Urinary bladder (tissue), 4 donors: ENCODE results near the gene BEST3. TPM values are rescaled to one million over a fixed set of nuclear protein-coding genes. Genes with fewer than 3 reads are reported as not detected.

Experiments used
- DNase-seq: peaks from one replicate; pipeline ENCODE4 v3.0.0-alpha.2; 2015; ENCODE audit errors: extremely low spot score
- H3K27ac ChIP-seq: one replicate; pipeline ENCODE4 v1.5.1; 2013; ENCODE audit warnings: low read depth, mild to moderate bottlenecking, moderate library complexity
- H3K36me3 ChIP-seq: one replicate; pipeline ENCODE4 v1.6.1; 2013; ENCODE audit warnings: mild to moderate bottlenecking, moderate library complexity; ENCODE audit not compliant: insufficient read depth
- H3K4me1 ChIP-seq: one replicate; pipeline ENCODE4 v1.6.1; 2013; ENCODE audit warnings: mild to moderate bottlenecking, moderate library complexity; ENCODE audit not compliant: insufficient read depth
- H3K4me3 ChIP-seq: one replicate; pipeline ENCODE4 v1.5.1; 2013; ENCODE audit warnings: low read depth, low read length
- WGBS: extraction: QIAGEN DNeasy Blood & Tissue Kit; methylation state at CpG from one replicate; pipeline ENCODE4 v1.1.7; 2013; 5-methylcytosine and 5-hydroxymethylcytosine counted together
- polyA plus RNA-seq: library from polyadenylated mRNA; stranded (reverse); fragments of 200-250 nt; gene quantifications from one replicate; pipeline ENCODE4 v1.2.3, GENCODE V29; 2013
- total RNA-seq: library from RNA; depleted of rRNA; stranded (reverse); fragments of >200 nt; gene quantifications from one replicate; pipeline ENCODE4 v1.2.3, GENCODE V29; 2014
- donor health status: healthy with polysubstance abuse.
- donor health status: healthy.

Gene BEST3
- total and polyA plus RNA-seq, 2 donors = 4.4 TPM; not detected in 1

GRCh38 chr12:69704357-69704756 is 5.3 kb upstream of the BEST3 start:
- Histone ChIP-seq H3K36me3 (no peaks in the 10 kb centered on the region), H3K4me3 (no peak overlapping the region), H3K4me1 (no peaks in the 10 kb centered on the region), H3K27ac (no peak overlapping the region)
- DNase-seq = no peak
- WGBS = 0% methylated on average over 1 of the region's 1 CpG

- no peaks in the 10 kb centered on the region for H3K36me3 ChIP-seq
- H3K4me1 ChIP-seq = no peaks in the 10 kb centered on the region
- DNase-seq = no peak
- WGBS = 53% methylated on average over 1 of the region's 1 CpG
- H3K4me3 ChIP-seq = no peak overlapping the region
- H3K27ac ChIP-seq = no peak overlapping the region
Observed at GRCh38 chr12:69703146-69703642, 4.1 kb upstream of the BEST3 start.

GRCh38 chr12:69701826-69702225 is 2.7 kb upstream of the BEST3 start:
- H3K36me3 ChIP-seq = no peaks in the 10 kb centered on the region
- 86% methylated on average over 3 of the region's 3 CpGs for WGBS
- H3K4me1 ChIP-seq = no peaks in the 10 kb centered on the region
- no peak overlapping the region for H3K4me3 ChIP-seq
- DNase-seq = no peak
- H3K27ac ChIP-seq = no peak overlapping the region

GRCh38 chr12:69698054-69698453 is 1.0 kb downstream of the BEST3 start:
- no peak for DNase-seq
- H3K4me3 ChIP-seq = no peak overlapping the region
- H3K4me1 ChIP-seq = no peaks in the 10 kb centered on the region
- H3K27ac ChIP-seq = no peak overlapping the region
- no peaks in the 10 kb centered on the region for H3K36me3 ChIP-seq
- 81% methylated on average over 2 of the region's 2 CpGs for WGBS

DNA sequence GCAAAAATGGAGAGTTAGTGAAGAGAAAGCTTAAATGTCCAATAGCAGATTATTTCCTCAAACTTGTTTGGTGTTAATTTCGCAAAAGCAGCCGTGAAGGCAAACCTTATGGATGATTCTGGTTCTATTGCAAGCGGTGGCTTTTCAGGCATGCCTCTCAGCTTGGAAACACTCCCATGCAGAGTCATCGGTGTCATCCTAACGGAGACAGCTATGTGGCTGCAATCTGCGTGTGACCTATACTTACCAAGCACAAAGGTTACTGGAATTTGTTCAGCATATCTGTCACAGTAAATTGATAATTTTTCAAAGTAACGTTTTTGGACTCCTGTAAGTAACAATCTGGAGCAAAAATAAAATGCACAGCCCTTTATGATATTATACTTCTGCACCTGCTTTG is 5.0 kb downstream of the BEST3 start:
- H3K36me3 ChIP-seq = no peaks in the 10 kb centered on the region
- no peak overlapping the region for H3K4me3 ChIP-seq
- 78% methylated on average over 7 of the region's 7 CpGs for WGBS
- no peak for DNase-seq
- H3K4me1 ChIP-seq = no peaks in the 10 kb centered on the region
- H3K27ac ChIP-seq = no peak overlapping the region

DNA sequence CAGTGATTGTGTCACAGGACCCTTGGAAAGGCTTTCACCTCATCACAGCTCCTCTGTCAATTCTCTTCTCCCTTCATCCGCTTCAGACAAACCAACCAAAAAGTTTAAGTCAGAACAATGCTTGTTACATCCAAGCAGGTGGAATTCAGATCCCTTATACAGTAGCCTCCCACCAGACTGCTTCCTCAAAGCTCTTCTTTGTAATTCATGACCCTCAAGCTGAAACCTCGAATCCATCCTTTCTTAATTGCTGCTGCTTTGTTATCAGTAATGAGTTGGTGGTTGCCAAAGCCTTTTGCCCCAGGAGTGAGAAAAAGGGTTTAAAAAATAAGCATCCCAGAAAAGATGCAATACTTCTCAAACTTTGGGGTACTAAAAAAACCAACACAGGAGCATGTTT is 9.5 kb downstream of the BEST3 start:
- Histone ChIP-seq H3K4me3 (no peak overlapping the region), H3K27ac (no peak overlapping the region), H3K36me3 (no peaks in the 10 kb centered on the region), H3K4me1 (no peaks in the 10 kb centered on the region)
- WGBS = 80% methylated on average over 2 of the region's 2 CpGs
- no peak for DNase-seq

DNA sequence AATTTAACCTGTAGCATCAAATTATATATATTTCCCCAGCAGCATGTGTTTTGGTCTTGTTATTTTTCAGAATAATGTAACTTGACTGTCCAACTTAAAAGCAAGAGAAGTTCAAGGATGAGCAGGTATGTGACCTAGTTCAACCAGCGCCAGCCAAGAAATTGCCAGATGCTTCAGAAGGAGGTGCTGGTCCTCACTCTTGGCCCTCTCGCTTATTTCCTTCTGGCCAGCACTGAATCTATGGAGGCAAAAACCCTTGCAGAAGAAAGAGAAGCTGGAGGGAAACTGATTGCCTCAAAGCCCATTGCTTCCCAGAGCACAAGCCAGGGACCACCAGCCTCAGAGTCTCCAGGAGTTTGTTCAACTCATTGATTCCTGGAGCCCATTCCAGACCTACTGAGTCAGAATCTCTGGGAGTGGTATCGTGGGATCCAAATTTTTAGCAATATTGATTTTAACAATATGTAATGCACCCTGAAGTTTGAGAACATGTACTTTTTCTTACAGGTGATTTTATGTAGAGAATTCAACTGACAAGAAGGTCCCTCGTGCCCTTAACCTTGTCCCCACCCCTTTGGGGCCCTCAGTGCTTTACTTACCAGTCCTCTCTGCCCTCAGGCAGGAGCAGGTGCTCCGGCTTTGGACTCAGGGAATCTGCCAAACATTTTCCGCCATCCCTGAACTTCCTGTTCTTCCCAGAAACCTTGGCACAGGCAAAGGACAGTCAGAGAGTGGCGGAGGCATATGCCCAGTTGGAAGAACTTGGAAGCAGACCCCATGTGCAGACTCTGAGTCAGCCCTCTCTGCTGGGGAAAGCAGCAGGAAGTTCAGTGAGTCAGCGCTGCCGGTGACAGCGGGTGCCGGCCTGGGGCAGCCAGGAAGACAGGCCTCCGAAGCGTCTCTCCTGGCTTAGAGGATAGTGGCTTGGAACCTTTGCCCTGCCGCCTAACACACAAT is 10.4 kb downstream of the BEST3 start:
- Histone ChIP-seq H3K27ac (no peak overlapping the region), H3K36me3 (no peaks in the 10 kb centered on the region), H3K4me1 (no peaks in the 10 kb centered on the region), H3K4me3 (no peak overlapping the region)
- WGBS = 40% methylated on average over 14 of the region's 14 CpGs
- no peak for DNase-seq

DNA sequence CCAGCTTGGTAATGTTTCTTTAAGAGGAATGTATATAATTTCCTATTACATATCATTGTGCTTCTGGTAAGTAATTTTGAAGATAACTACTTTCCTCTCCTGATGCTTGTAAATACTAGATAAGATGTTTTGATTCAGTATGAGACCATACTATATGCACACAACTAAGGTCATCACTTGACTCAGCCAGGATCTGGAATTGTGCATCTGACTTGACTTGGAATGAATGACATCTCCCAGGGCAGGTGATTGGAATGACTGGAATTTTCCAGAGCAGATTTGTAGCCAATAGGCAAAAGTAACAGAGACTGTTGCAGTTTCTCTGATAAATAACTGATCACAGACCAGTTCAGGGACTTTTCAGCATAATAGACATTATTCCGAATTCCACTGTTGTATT is 11.1 kb downstream of the BEST3 start:
- no peaks in the 10 kb centered on the region for H3K4me1 ChIP-seq
- 92% methylated on average over 1 of the region's 1 CpG for WGBS
- DNase-seq = no peak
- H3K27ac ChIP-seq = no peak overlapping the region
- no peaks in the 10 kb centered on the region for H3K36me3 ChIP-seq
- no peak overlapping the region for H3K4me3 ChIP-seq

- Histone ChIP-seq H3K4me1 (no peaks in the 10 kb centered on the region), H3K4me3 (no peak overlapping the region), H3K36me3 (no peaks in the 10 kb centered on the region), H3K27ac (no peak overlapping the region)
- no peak for DNase-seq
- 55% methylated on average over 4 of the region's 4 CpGs for WGBS
Observed at GRCh38 chr12:69687390-69687789, 11.7 kb downstream of the BEST3 start.

DNA sequence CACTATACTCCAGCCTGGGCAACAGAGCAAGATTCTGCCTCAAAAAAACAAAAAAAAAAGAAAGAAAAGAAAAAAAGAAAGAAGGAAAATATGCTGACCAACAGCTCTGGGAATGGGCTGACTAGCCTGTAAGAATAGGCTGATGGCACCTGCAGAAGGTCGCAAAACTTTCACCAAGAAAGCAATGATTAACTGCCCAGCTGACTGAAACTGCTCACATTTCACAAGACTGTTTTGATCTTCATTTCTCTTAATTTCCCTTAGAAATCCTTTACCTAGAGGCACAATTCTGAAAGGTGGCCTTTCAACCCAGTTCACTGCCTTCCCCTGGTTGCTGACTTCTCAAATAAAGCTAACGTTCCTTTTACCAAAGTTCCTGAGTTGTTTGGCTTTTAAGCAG is 12.4 kb downstream of the BEST3 start:
- DNase-seq = no peak
- H3K4me1 ChIP-seq = no peaks in the 10 kb centered on the region
- no peak overlapping the region for H3K4me3 ChIP-seq
- no peaks in the 10 kb centered on the region for H3K36me3 ChIP-seq
- WGBS = 75% methylated on average over 2 of the region's 2 CpGs
- H3K27ac ChIP-seq = no peak overlapping the region

DNA sequence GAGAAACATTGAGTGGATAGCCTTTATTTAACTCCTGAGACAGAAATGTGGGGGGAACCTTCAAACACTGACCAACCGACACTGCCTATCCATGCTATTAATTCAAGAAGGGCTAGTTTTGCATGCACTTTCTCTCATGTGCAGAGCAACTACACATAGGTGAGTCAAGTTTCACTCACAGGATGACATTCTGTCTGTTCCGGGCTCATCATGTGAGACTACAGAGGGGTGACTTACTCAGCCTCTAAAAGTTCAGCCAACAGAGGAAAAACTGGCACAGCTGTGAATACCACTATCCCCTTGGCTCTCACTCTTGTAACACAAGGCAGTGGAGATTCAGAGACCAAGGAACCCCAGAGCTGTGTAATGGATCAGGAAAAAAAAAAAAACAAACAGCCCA is 13.3 kb downstream of the BEST3 start:
- H3K4me3 ChIP-seq = no peak overlapping the region
- DNase-seq = no peak
- H3K4me1 ChIP-seq = no peaks in the 10 kb centered on the region
- 79% methylated on average over 2 of the region's 2 CpGs for WGBS
- no peaks in the 10 kb centered on the region for H3K36me3 ChIP-seq
- no peak overlapping the region for H3K27ac ChIP-seq

DNA sequence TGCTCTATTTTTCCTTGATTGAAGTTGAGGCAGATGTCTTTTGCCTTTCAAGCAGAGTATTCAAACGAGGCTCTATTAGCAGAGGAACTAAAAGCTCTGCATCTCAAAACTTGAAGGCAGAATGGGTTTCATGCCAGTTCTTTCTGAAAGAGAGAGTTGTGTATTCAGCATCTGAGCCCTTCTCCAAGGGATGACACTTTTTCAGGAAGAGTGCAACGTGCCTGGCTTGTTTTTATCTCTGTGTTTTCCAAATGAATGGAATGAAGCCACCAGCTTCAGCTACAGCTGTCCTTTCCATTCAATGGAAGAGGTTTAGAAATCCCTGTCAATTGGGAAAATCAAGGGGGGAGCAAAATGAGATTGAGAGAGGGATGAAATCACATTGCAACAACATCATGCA is 14.6 kb downstream of the BEST3 start:
- no peak for DNase-seq
- Histone ChIP-seq H3K27ac (no peak overlapping the region), H3K36me3 (no peaks in the 10 kb centered on the region), H3K4me3 (no peak overlapping the region), H3K4me1 (no peaks in the 10 kb centered on the region)
- WGBS = 26% methylated on average over 2 of the region's 2 CpGs

- H3K4me3 ChIP-seq = no peak overlapping the region
- no peaks in the 10 kb centered on the region for H3K36me3 ChIP-seq
- H3K4me1 ChIP-seq = no peaks in the 10 kb centered on the region
- no peak for DNase-seq
- WGBS = 81% methylated on average over 2 of the region's 2 CpGs
- H3K27ac ChIP-seq = no peak overlapping the region
Observed at GRCh38 chr12:69682110-69682755, 16.9 kb downstream of the BEST3 start.

GRCh38 chr12:69679119-69679518 is 20.0 kb downstream of the BEST3 start:
- WGBS = 51% methylated on average over 4 of the region's 4 CpGs
- DNase-seq = no peak
- no peak overlapping the region for H3K27ac ChIP-seq

More at GRCh38 chr12:69679119-69679518, 20.0 kb downstream of the BEST3 start:
- Histone ChIP-seq H3K4me3 (no peak overlapping the region), H3K4me1 (no peaks in the 10 kb centered on the region), H3K36me3 (no peaks in the 10 kb centered on the region)
